HG02763 (cell line): ENCODE results near the gene PARN.

Experiments used
- ATAC-seq: cut with Tn5 transposase; IDR thresholded peaks from one replicate; pipeline ENCODE4 v1.9.1; 2021; ENCODE audit warnings: mild to moderate bottlenecking, moderate library complexity; ENCODE audit not compliant: unreplicated experiment

Gene PARN

DNA sequence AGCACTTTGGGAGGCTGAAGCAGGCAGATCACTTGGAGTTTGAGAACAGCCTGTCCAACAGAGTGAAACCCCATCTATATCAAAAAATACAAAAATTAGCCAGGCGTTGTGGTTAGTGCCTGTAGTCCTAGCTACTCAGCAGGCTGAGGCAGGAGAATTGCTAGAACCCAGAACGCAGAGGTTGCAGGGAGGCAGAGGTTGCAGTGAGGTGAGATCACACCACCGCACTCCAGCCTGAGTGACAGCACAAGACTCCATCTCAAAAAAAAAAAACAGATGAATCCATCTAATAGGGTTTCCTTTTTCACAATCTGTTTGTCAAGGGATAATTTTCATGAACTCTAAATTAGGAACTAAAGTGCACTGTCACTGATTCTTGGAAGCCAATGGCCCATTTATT is 99.0 kb downstream of the PARN start:
- ATAC-seq, result no peak

DNA sequence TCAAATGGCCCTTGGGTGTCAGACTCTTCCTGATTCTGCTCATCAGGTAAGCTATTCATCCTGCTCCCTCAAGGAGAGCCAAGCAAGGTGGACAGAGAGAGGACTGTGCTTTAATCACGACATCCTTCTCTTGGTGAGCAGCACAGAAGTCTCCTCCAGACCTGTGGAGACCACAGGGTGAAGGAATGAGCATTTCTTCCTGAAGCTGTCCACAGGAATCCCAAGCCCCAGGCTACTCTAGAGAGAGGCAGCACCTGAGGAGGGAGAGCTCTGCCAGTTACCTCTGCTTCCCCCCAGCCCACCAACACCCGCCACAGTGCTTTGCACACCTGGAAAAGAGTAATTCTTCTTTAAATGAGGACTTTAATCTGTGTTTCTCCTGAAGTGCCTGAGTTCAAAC is 100.0 kb downstream of the PARN start:
- no peak for ATAC-seq

DNA sequence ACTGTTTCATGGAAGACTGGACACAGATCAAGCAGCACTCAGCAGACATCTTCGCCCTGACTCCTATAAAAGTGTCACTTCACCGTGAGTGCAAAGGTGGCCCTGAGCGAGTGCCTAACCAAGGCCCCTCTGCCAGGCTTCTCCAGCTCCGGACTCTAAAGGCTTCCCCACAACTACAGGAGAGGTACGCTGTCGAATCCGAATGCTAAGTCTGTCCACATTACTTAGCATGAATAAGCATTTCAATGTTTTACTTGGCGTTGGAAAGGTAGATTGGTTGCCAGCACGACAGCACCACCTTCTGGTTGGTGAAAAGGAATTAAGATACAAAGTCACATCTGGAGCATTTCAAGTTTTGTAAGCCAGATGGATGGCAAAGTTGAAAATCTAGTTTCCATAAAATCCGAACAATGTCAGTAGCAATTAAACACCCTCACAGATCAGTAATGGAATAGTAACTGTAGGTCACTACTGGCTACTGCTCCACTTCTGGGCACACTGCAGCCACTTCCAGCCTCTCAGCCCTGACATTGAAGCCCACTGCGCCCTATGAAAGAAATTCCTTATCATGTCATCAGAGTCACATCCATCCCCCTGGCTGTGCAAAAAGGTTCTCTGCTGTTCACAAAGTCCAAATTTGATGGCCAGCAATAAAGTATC is 100.9 kb downstream of the PARN start:
- ATAC-seq, result no peak

DNA sequence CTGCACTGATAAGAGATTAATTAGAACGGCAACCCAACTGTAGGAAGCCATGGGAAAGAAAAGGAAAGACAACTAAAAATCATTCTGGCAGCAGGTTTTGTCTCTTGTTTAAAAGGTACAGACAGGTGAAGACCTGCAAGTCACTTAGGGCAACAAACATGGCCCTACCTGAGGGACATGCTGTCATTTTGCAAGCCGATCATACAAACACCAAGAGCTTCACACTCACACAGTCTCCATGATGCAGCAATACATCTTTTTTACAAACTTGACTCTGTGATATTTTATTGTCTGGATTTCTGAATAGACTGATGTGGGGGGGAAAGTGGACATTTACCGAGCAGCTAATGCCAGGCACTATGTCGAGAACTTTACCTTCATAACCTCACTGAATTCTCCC is 101.8 kb downstream of the PARN start:
- ATAC-seq, result no peak

DNA sequence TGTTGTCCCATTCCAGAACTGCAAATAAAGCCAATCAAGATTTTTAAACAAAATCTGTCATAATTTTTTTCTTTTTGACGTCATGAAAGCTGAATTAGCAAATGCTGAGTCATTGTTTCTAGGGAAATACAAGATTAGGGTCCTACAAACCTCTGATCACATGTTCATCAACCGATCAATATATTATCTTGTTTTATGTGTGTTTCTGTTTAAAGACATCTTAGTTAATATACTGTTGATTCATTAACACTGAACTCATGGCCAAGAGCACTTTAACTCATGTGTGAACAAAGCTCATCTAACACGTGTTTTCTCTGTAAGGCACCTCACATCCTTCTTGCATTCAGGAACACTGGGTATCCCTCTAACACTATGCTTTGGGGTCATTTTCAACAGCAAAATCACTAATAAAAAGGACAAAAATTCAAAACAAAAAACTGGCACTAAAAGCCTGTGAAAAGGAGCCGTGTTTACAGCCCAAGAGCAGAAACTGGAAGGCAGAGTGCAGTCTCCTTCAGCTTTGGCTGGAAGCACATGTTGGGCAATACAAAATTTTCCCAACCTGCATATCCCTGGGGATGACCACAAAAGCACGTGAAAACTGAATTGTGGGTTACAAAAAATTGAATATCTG is 102.5 kb downstream of the PARN start:
- no peak for ATAC-seq

DNA sequence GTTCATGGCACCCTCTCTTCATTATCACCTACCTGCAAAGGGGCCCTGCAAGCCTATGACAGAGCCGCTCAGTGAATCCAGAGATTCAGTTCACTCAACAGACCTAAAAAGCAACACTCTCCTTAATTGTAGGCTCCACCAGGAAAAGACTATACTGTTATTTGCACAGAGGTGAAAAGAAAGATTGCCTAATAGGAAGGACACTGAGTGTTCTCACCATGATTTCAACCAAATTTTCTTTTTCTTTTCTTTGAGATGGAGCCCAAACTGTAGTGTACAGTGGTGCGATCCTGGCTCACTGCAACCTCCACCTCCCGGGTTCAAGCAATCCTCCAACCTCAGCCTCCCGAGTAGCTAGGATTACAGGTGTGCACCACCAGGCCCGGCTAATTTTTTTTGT is 104.5 kb downstream of the PARN start:
- ATAC-seq, result no peak

DNA sequence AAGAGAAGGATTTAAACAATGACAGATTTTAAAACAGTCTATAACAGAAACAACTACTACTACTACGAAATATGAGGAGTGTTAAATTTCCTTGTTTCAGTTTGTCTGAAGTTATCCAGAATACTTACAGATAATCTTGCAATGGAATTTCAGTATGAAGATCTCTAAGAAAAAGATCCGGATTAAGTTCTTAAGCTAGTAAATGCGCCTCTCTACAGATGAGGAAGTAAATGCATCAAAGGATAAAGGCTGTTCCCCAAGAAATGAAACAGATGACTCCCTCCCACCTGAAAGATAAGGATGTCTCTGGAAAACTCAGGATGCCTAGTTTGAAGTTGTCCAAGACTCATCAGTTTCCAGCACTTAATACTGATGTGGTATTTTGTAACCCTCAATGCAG is 105.1 kb downstream of the PARN start:
- ATAC-seq, result no peak

DNA sequence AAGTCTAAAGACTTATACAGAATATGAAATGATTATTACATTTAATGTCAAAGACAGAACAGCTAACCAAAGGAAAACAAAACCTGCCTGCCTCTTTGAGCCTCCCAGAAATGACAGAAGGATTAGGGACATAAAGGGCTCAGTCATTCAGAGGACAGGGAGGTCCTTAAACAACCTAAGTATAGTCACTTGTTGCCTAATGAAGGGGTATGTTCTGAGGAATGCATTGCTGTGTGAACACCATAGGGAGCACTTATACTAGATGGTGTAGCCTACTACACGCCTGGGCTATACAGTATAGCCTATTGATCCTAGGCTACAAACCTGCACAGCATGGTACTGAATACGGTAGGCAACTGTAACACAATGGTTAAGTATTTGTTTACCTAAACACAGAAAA is 106.4 kb downstream of the PARN start:
- no peak for ATAC-seq

DNA sequence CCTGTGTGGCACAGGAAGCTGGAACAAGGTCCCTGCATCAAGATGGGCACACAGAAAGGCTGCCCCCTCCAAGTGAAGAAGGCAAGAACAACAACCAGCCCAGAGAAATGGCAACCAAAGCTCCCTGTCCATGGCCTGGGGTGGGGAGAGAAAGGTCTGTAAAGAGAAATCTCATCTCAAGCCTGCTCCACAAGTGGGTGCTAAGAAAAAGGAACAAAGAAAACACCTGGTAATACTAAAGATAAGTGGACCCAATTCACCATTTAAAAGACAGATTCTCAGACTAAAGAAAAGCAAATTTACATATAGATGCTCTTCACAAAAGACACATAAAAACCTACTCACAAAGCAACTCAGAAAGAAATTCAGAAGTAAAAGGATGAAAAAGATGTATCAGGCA is 107.4 kb downstream of the PARN start:
- no peak for ATAC-seq

DNA sequence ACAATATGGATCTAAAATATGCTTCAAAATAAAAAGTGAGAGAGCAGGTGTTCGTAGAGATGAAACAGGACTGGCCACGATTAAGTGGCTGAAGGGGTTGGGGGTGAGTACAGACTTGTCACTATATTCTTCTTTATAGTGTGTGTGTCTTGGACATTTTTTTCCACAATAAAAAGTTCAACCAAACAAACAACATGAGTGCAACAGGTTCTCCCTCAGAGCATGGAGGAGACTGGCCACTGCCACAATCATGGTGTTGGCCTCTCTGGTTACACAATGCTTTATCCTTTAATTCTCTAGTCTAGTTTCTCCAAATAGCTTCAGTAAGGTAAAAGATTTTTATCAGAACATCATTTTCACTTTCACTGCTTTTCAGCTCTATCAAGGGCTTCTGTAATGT is 109.3 kb downstream of the PARN start:
- ATAC-seq, result no peak

DNA sequence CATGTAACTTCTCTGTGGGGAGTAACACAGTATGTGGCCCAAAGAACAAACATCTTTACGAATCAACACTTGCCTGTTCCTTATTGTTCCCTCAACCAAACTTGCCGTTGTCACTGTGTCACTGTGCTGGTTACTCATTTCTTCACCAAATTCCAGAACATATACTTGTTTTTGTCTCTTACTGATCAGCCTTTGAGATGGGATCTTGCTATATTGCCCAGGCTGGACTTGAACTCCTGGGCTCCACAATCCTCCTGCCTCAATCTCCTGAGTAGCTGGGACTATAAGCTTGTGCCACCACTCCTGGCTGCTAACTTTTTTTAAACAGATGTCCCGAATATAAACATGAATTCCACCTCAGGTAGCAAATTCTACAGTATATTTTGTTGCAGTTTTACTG is 115.1 kb downstream of the PARN start:
- no peak for ATAC-seq

DNA sequence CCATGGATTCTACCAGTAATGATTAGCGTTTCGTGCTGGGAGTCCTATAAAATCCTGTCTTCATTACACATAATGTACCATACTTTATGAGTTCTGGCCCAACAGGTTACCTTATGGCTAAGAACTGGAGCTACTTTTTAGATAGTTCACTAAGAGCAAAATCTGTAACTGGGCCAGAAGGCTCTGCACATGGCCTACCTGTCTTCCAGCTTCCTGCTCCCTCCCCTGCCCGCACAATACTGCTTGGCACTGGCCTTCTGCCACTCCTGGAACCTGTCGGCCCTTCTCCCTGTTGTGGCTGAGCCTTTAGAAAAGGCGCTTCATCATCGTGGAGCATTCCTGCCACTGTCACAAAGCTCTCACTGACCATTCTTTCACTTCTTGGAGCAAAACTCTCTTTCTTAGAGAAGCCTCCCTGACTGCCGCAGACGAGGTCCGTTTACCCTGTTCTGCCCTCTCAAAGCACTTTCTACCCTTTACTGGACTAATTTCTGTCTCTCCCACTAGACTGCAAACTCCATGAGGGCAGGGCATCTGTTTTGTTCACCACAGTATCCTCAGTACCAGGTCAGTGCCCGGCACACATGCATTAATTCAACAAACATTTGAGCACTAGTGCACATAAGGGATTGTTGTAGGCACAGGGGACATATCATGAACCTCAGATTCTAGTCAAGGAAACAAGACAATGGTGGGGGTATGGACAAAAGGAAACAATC is 116.5 kb downstream of the PARN start:
- no peak for ATAC-seq

DNA sequence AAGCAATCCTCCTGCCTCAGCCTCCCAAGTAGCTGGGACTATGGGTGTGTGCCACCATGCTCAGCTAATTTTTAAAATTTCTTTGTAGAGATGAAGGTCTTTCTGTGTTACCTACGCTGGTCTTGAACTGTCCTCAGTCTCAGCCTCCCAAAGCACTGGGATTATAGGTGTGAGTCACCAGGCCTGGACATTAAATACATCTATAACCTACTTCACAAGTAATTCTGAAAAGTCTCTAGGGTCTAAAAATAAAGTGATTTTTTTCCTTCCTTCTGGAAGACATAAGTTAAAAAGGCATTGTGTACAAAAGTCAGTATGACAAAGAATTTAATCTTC is 118.3 kb downstream of the PARN start:
- no peak for ATAC-seq

DNA sequence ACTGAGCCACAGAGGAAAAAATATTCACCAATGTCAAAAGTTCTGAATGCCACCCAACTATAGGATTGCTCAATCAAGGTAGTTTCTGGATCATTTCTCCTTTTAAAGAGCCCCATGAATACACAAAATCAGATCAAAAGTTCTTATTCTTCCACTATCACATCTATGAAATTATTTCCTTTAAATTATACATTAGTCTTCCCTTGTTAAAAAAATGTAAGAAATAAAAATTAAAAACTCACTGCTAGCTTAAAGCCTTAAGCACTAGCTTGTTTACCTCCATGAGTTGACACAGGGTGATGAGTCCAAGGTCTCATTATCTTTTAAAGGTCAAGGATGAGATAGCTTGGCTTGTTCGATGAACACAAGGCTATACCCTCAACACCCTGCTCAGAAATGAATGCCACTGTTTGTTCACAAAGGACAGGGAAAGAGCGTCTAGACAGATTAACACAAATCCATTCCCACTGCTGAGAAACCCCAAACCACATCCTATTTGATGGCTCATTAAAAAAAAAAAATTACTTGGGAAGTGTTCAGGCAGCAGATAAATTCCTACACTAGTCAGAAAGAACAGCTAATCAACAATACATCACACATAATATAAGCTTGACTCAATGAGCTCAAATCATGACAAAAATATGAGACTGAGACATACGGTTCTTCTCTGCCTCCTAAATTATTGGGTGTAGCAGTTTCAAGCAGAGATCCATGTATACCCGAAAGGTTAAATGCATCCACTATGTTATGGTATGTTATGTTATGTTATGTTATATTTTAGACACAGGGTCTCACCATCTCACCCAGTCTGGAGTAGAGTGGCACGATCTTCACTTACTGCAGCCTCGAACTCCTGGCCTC is 118.9 kb downstream of the PARN start:
- no peak for ATAC-seq

DNA sequence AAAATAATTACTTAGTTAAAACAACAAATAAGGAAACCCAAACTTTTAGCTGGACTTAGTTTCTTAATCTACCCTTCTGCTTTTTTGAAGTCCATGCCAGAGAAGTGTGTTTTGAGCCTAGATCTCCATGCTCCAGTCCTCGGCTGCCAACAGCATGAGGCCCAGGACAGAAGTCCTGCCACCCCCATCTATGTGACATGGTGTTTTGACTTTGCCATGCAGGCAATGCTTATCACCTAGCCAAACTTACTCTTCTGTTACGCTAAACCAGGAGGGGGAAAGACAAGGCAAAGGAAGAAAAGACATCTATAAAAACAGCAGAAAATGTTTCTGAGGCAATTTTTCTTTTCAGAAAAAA is 119.5 kb downstream of the PARN start:
- ATAC-seq, result no peak

DNA sequence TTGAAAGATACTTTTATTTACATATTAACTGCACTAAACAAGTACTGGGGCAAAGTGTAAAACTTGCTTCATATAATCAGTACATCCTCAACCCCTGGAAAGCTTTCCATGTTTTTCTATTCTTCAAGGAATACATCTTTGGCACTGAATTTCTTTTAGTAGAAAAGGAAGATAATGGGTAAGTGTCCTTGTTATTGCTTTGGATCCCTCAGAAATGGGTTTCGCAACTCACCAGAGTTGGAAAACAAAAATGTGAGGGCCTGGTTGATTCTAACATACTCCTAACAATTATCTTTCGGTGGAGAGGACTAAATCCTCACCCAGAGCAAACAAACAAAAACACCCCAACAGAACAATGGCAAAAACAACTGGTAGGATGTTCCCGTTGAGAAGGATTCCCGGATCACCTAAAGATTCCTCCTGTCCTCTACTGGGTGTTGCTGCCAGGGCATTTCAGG is 120.4 kb downstream of the PARN start:
- ATAC-seq, result no peak

DNA sequence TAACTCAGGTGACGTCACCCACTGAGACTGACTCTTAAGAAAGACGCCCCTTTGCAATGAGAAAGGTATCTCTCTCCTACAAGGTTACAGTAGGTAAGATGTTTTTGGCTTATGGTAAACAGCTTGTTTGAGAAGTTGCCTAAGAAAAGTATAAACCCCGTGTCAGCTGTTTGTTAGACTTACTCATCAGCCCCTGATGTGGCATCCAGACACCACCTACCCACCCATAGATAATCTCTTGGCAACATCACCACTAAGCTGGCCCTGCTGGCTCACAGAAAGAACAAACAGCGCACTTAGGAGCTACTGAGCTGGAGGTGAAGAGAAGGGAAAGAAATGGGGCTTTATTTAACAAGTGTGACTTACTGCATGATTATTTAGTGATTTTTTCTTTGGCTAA is 121.0 kb downstream of the PARN start:
- ATAC-seq, result no peak

DNA sequence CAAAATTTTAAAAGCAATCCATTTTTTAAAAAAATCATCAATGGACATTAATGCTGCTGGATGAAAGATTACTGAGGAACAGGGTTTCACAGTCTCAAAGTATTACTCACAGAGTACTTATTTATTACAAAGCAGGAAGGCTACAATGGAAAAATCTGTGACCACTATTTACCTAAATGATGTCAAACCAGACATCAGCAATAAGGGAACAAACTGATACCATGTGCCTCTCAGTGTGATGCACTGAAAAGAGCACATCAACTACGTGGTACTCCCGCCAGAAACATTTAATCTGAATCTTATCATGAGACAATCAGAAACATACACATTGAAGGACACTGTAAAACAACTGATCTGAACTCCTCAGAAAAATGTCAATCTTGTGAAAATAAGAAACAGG is 124.2 kb downstream of the PARN start:
- ATAC-seq, result no peak

DNA sequence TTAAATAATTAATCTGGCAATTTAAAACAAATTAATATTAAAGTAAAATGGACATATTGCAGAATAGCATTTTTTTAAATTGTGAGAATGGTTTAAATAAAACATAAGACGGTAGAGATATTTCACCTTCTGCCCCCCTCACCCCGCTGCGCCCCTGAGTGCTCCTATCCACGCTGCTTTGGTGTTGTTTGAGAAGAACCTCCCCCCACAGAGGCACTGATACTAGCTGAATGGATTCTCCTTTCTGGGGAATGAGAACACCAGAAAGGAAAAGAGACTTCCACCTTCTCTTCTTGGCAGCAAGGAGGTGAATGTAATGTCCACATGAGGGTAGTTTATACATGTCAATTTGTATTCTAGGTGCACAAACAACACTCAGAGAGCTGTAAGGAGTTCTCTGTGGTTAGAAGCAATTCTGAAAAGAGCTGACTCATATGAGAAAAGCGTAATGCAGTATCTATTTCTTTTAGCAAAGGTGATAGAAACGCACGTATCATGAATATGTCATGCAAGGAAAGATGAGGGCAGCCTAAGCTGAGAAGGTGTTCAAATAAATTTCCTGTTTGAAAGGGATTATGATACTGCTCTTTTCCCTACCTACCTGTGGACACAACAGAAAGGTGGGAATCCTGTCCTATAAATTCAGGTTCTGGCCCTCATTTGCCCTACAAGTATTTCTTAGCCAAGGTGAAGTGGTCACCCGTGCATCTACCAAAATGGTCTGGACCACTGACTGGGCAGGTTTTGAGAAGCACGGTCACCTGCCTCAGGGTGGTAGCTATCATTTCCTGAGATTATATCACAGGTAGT is 126.9 kb downstream of the PARN start:
- ATAC-seq, result peak; percentile 58

DNA sequence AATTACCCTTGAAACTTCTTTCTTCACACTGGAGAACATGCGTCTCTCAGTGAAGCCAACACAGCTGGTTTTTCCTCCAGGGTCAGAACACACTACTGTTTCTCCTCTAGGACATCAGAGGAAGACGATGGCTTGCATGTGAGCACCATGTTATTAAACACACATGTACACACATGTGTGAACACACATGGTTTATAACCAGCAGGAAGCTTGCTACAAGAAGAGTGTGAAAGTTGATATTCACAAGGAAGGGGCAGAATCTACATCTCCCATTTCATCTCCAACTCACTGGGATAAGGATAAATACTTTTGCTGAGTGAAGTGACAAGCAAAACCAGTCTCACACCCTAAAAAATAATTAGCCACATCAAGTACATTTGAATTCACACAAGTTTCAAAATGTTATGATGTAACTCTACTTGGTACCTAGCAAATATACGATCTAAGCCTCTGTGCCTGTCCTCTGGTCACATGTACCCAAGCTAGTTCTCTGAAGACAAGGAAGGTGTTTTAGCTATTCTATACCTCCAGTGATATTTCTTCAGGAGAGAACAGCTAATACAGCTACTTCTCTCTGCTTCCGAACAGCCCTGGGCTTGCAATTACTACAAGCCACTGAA is 127.7 kb downstream of the PARN start:
- ATAC-seq, result no peak
